ENCODE measurements around the gene CKAP2L. TPM values are rescaled to one million over a fixed set of nuclear protein-coding genes. Genes with fewer than 3 reads are reported as not detected.
"Not testable (repeated sequence)": the region's sequence is repeated elsewhere in the genome, so short reads cannot be mapped to it uniquely, and the experiment has no call there.

Gene CKAP2L
- total RNA-seq, 1 donor from 2014 or later, result 0.10 TPM

DNA sequence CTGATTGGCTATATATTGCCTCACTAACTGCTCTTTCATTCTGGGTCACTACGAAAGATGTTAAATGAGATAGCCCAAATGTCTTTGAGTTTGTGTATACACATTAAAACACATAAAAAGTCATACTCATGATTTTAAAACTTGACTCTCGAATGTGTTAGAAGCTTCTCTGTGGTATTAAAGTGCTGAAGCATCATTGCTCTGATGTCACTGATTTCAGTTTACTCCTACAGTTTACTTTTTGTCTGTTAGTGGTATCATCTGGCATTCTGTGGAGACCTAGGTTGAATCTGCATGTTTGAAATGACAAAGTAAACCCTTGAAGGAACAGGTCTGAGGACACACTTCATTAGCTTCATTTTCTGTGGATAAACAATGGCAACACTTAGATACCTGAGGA lies 32.9 kb downstream of the CKAP2L start:
- DNase-seq (no peak), ATAC-seq (no peak)
- intact Hi-C loops (cut with micrococcal nuclease), result no loop called here

DNA sequence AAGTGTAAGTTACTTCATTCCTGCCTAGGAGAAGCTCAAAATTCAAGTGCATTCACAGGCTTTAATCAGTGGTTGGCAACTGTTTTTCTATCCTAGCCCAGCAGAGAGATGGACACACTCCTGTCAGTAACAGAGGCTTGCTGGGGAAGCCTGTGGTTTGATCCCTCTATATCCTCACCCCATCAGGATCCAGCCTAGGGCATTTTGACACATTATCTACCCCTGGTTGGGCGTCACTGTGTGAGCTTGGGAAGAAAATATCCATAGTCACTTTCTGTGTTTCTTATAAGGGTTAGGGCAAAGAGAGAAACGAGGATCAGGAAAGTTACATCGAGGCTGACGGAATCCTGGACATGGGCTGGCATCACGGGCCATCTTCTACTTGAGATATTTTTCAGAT lies 33.6 kb downstream of the CKAP2L start:
- intact Hi-C loops (cut with micrococcal nuclease), result no loop called here
- DNase-seq (no peak), ATAC-seq (no peak)

DNA sequence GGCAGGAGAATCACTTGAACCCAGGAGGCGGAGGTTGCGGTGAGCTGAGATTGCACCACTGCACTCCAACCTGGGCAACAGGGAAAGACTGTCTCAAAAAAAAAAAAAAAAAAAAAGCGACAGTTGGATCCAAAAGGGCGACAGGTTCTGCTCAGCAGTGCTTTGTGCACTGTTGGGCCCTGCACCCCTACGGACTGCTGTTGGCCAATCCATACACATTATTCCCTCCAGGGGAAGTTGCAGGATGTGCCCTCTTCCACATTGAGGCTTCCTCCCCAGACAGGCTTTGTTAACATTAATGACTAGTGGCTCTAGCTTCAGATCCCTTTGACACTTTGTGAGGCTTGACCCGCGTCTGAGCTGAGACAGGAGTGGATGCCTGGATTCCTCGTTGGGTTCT lies 34.2 kb downstream of the CKAP2L start:
- no peak for DNase-seq
- no peak for ATAC-seq
- intact Hi-C loops (cut with micrococcal nuclease), result no loop called here

DNA sequence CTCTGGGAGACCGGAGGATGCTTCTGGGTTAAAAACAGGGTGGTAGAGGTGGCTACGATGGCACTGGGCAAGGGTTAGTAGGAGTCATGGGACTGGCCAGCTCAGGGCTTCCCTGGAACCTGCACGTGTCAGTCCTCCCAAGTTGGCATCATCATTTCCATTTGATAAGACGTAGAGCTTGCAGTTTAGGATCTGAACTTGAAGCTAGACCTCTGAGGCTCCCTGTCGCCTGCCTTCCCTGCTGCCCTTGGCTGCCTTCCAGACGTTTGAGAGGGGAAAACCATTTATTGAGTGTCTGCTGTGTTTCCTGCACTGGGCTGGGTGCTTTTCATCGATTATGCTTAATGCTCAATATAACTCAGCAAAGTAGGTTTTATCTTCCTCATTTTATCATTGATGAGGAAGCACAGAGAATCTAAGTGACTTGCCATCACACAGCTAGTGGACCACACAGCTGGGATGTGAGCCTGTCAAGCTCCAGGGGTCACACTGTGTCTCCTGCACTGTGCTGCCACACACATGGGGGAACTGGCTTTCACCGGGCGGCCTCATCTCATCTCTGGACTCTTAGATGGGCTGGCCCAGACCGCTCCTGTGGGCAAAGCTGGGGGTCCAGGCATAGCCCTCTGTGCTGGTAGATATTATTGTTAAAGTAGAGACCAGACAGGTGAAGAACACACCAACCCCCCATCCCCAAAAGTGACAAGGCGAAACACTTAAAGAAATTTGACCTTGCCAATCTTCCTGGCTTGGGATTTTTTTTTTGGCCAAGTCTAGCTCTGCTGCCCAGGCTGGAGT lies 35.8 kb downstream of the CKAP2L start:
- no peak for ATAC-seq
- no peak for DNase-seq
- intact Hi-C loops (cut with micrococcal nuclease), result no loop called here

DNA sequence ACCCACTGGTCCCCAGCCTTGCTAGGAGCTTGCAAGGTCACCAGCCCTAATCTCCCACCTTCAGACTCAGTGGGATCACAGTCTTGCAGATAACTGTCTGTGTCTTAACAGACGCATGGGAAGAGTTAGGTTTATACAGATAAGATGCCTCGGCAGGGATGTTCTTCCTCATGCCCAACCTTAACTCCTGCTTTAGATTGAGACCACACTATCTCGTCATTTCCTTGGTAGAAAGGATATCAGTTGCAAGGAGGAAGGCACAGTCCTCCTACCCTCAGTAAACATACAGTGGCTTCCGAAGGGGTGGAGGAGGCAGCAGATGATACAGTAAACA lies 36.4 kb downstream of the CKAP2L start:
- ATAC-seq, result no peak
- DNase-seq, result no peak
- intact Hi-C loops (cut with micrococcal nuclease), result no loop called here

DNA sequence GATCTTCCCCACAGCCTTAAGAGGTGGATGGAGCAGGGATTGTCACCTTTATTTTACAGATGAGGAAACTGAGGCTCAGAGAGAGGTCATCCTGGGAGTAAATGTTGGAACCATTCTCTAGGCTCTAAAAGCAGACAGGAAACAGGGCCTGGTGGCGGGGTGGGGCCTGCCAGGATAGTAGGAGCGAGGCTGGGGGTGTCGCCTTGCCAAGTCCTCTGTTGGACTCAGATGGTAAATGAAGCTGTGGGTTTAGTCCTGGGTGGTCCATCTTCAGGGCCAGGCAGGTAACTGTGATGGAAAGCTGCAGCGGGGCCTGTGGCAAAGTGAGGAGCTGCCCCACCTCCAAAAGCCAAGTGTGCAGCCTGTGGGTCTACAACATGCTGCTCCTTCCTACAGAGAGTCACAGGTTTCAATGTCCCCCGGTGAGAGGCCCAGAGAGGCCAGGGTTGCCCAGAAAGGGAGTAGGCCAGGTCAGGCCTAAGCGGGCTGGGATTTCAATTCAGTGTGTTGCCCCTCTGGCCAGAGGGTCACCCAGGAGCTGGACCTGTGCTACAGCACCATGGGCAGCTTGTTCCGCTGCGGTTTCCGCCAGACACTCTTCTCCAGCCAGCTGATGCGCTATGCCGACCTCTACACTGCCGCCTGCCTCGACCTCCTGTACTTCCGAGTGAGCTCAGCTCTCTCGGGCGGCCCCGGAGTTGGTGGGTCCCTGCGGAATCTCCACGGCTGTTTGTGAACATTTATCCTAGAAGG lies 37.0 kb downstream of the CKAP2L start:
- no peak for ATAC-seq
- intact Hi-C loops (cut with micrococcal nuclease), result loop anchor here (2.0 kb wide), 1 partner anchor 101 kb away; no protein-coding TSS in a partner anchor
- no peak for DNase-seq

DNA sequence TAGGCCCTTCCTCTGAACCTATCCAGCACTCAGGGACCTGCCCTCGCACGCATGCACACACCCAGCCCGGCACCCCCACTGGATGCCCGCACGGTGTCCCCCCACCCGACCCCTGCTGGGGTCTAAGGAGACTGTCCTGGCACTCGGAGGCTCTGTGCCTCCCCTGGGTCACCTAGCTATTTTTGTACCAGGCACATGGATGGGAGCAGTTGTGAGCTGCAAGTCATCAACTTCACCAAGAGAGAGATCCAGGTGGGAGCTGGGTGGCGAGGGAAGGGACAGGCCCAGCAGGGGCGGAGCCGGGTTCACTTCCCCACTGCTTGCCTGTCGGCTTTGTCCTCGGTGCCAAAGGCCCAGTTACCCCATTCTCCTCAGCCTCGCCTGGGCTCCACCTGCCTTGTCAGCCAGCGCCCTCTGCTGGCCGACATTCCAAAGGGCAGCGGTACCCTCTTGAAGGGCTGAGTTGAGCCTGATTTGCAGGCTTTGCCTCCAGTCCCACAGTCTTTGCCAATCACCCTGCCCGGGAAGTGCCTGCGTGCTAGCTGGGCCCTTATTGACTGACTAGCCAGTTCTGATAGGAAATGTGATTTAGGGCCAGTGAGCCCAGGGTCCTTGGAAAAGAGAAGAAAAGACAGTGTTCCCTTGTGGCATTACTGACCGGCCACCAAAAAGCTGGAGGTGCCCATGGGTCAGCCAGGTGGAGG lies 37.8 kb downstream of the CKAP2L start:
- intact Hi-C loops (cut with micrococcal nuclease), result loop anchor here (2.0 kb wide), 1 partner anchor 100 kb away; no protein-coding TSS in a partner anchor
- ATAC-seq, result peak; percentile 95
- peak; percentile 93 for DNase-seq

DNA sequence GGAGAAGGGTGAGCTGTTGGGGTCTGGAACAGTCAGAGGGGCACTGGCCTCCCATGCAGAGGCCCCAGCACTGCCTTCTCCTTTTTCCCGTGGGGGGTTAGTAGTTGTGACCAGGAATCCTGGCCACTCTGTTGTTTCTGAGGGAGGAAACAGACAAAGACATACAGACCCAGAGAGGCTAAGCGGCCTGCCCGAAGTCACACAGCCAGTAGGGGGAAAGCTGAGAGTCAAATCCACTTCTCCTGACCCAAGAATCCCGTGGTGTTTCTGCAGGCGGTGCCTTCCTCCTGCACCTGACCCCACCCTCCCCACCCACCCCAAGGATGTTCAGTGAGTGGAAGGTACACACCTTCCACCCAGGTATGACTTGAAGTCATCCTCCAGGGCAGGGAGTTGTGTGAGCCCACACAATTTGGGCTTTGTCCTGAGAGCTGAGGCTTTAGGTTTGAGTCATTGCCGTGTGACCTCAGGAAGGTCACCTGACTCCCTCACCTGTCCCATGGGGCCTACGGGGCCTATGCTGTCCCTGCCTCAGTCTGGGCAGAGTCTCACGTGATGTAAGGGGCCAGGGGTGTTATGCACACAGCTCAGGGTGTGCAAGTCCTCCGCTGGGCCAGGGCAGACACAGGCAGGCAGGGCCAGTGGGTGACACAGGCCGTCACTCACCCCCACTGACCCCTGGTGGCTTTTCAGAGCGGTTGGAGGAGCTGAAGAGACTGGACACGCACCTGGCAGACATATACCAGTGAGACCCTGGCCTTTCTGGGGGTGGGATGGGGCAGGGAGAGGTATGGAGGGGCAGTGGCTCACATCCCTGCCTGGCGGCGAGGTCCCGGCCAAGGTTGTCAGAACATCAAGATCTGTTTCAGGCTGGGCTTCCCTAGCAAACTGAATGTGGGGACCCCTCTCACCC lies 38.6 kb downstream of the CKAP2L start:
- ATAC-seq (peak; percentile 5), DNase-seq (no peak)
- intact Hi-C loops (cut with micrococcal nuclease), result loop anchor here (2.0 kb wide), 1 partner anchor 99 kb away; no protein-coding TSS in a partner anchor

DNA sequence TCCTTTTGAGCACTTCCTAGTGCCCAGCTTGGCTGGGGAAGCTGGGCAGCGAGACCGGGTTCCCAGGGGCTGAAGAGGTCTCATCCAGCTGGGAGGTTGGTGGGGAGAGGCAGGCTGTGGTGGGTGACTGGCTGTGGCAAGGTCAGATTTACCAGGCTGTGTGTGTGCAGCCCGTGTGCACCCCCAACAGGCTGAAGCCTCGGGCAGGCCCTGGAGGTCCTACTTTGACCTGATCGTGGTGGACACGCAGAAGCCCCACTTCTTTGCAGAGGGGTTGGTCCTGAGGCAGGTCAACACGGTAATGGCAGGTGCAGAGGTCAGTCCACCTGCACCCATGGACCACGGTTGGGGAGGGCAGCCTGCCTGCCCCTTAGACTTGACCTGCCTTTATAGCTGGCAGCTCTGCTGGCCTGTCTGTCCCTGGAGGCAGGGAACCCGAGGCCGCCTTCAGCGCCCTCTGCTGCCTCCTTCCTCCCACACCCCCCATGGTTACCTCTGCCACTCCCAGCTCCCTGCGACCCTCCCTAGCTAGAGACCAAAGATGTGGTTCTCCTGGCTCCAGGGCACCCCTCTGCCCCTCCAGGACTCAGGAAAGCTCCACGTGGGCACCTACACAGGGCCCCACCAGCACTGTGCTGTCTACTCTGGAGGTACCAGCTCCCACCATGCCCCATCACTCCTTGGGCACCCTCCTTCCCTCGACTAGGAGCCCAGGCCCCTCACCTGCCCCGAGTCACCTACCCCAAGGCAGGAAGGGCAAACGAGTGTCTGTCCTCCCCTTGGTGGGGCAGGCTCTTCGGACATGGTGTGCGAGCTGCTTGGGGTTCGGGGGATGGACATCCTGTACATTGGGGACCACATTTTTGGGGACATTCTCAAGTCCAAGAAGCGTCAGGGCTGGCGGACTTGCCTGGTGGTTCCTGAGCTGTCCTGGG lies 39.6 kb downstream of the CKAP2L start:
- intact Hi-C loops (cut with micrococcal nuclease), result no loop called here
- ATAC-seq, result no peak
- peak; percentile 31 for DNase-seq

DNA sequence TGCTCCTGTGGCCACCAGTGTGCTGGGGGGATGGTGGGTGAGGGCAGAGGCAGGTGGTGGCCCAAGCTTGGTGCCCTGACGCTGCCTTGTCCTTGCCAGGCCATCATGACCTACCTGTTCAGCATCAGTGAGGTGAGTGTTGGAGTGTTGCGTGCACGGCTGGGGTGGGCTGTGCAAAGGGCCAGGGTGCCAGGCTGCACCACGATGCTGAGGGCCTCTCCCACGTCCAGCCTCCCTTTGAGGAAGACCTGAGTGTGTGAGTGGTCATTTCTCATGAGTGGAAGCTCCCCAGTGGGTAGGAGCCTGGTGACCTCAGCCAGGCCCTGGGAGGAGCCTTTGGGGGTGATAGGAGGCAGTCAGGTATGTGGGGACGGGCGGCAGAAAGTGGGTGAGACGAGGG lies 40.4 kb downstream of the CKAP2L start:
- intact Hi-C loops (cut with micrococcal nuclease), result no loop called here
- no peak for DNase-seq
- ATAC-seq, result no peak

DNA sequence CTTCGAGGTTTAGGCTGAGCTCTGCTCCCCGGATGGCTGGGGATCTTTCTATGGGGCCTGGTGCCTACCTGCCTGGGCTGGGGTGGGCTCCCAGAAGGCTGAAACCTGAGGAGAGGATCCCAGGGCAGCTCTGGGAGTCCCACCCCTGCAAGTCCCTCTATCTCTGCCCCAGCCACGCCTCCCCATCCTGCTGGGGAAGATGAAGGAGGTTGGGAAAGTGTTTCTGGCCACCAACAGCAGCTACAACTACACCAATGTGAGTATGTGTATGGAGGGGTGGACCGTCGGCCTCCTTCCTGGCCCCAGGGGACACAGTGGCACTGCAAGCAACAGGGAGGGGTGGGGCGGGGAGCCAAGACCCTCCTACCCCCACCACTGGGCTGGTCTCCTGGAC lies 40.9 kb downstream of the CKAP2L start:
- ATAC-seq, result no peak
- intact Hi-C loops (cut with micrococcal nuclease), result no loop called here
- no peak for DNase-seq

DNA sequence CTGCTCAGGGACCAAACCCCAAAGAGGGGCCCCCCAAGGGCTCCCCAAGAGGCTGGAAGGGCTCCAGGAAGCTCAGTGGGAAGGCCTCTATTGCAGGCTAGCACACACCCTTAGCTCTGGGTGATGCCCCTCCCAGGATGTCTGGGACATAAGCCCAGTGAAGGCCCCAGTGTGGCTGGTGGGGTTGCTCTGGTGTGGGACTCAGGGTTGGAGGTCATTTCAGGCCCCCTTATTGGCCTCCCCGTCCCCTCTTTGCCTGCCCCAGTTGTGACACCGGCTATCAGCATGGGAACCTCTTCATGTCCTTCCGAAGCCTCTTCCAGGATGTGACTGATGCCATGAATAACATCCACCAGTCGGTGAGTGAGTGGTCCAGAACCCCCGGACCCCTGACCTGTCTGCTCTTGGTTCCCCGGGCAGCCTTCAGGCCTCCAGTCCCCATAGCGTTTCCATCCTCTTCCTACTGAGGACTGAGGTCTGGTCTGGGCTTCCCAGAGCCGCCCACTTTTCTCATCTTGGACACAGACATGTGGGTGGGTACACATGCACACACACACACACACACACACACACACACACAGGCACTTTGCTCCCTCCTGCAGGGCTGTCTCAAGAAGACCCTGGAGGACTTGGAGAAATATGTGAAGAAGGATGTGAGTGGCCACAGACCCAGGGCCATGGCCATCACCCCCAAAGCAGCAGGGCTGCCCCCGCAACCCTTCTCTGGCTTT lies 41.4 kb downstream of the CKAP2L start:
- ATAC-seq, result no peak
- no peak for DNase-seq
- intact Hi-C loops (cut with micrococcal nuclease), result no loop called here

DNA sequence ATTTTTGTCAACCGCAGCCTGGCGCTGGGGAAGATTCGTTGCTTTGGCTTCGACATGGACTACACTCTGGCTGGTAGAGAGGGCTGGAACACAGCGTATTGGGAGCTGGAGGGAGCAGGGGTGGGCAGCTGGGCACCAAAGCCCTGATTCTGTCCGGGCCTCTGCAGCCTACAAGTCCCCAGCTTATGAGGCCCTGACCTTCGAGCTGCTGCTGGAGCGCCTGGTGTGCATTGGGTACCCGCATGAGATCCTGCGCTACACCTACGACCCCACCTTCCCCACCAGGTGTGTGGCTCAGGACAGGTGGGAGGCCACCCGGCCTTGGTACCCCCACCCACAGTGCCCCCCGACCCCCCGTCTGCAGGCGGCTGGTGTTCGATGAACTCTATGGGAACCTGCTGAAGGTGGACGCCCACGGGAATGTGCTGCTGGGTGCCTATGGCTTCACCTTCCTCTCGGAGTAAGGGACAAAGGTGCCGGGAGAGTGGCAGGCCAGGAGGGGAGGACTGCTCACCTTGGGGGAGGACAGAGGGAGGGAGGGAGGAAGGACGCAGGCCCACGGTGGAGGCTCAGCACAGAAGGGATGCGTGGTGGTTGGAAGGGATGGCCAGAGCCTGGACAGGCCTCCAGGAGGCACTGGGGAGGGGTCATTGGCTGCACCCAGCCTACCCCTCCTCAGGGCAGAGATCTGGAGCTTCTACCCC lies 42.4 kb downstream of the CKAP2L start:
- no peak for DNase-seq
- no peak for ATAC-seq
- intact Hi-C loops (cut with micrococcal nuclease), result no loop called here

DNA sequence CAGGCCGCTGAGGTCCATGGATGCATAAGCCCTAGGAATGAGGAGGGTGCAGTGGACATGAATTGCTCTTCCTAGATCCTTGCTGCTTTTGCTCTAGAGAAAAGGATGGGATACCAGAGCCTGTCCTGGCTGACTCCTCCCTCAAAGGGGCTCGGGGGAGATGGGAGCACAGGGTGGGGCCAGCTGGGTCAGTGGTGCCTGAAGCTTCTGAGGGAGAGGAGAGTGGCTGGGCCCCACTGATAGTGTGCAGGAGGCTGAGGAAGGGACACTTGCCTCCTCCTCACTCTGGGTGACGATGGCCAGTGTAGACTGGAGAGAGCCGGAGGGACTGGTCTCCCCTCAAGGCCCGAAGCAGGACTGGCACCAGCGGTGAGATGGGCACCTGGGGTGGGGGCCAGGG lies 43.6 kb downstream of the CKAP2L start, which contains the start of gene NT5DC4:
TSS of gene NT5DC4 (plus strand) at position 236 of the 400 bp plus-strand sequence. CDS start at position 296, 60 bp downstream.
- intact Hi-C loops (cut with micrococcal nuclease), result no loop called here
- DNase-seq (no peak), ATAC-seq (no peak)

DNA sequence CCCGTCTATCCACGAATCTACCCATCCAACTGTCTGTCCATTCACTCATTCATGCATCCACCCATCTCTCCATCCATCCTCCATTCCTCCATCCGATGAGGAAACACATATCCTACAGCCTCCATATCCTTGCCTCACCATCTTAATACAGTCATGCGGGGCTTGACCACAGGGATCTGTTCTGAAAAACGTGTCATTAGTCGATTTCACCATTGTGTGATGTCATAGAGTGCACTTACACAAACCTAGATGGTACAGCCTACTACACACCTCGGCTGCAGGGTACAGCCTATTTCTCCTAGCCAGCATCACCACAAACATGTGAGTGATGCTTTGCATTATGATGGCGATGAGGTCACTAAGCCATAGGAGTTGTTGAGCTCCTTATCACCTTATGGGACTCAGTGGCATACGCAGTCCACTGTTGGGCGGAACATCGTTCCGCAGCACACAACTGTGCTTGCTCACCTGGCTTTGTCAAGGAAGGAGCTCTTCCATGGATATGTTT lies 45.5 kb downstream of the CKAP2L start:
- intact Hi-C loops (cut with micrococcal nuclease), result no loop called here
- DNase-seq, result no peak
- no peak for ATAC-seq

DNA sequence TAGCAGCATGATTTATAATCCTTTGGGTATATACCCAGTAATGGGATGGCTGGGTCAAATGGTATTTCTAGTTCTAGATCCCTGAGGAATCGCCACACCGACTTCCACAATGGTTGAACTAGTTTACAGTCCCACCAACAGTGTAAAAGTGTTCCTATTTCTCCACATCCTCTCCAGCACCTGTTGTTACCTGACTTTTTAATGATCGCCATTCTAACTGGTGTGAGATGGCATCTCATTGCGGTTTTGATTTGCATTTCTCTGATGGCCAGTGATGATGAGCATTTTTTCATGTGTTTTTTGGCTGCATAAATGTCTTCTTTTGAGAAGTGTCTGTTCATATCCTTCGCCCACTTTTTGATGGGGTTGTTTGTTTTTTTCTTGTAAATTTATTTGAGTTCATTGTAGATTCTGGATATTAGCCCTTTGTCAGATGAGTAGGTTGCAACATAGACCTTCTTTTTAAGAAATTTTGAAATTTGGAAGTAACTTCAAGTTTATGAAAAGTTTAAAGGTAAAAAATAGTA lies 47.5 kb downstream of the CKAP2L start:
- intact Hi-C loops (cut with micrococcal nuclease); ATAC-seq; DNase-seq: not testable (repeated sequence)
